Amniotic epithelial cell (primary cell): Measurements from ENCODE around the gene ITGA6.
A peak's percentile ranks its signal among the peaks of the same experiment; 100 is the strongest.

Source experiments
- DNase-seq: peaks from one replicate; pipeline ENCODE4 v3.0.0-alpha.2; 2010; ENCODE audit warnings: low read depth

The ITGA6 gene

GRCh38 chr2:172427256-172427989 is at the start of gene ITGA6:
Gene ITGA6, plus strand, starts transcription at chr2:172427586.
- DNase-seq = no peak

GRCh38 chr2:172380436-172381274 is 46.7 kb upstream of the ITGA6 start:
- DNase-seq = peak; percentile 11

GRCh38 chr2:172381275-172382027 is 45.9 kb upstream of the ITGA6 start:
- no peak for DNase-seq

DNA sequence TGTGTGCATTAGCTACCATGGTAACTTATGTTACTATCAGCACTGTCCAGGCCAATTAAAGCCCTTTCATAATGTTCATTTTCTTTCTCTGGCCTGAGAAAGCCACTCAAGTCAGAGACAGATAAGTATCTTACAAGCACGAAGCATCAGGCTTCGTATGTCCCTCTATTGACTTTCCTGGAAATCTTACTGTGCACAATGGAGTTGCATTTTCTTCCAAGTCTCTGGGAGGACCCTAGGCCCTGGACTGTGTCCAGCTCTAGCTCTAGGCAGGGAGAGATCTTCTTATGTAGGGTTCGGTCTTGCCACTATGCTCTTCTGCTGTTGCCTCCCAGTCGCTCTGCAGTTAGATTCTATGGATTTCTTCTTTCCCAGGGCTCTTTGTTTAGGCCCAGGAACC is 40.0 kb upstream of the ITGA6 start:
- DNase-seq = no peak

DNA sequence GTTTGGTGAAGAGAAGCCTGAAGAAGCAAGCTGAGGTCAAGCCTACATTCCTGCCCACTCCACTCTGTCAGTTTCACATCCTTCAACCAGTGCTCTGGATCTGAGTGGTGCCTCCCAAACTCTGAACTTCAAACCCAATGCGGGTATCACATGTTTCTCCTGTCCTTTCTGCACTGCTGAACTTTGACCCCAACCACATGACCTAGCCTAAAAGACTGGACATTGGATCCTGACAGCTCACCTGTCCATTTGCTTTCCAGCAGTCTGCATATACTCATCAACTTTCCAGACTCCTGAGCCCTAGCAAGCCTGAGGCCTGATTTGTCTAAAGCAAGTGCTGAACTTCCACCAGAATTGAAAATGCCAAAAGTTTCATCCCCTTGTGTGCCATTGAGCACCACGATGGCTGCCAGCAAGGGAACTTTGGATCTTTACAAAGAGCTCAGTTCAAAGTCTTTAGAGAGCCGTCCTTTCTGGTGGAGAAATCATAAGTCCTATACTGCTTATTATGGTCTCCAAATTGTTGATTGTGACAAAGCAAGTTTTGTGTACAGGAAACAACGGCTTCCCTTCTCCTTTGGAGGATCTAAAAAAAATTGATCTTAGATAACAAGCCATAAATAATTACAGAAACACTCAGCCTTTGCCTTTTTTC is 37.6 kb upstream of the ITGA6 start:
- DNase-seq = no peak

- DNase-seq = no peak
Measured at GRCh38 chr2:172394002-172394401, 33.4 kb upstream of the ITGA6 start.

DNA sequence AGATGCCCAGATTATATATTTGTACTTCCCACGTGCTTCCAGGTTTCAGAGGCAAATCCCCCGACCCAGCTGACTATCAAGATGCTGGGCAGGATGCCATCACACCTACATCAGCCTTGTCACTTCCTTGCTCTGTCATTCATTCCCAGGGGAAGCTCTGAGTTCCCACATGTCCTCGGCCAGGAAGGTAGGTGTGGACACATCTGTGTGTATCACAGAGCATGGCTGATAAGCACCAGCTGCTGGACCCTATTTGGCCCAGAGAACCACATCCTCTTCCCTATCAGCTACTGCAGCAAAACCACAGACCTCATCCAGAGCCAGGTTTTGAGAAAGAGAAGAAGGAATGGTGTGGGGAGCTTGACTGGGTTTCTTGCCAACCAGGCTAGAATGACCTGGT is 31.9 kb upstream of the ITGA6 start:
- peak; percentile 29 for DNase-seq

DNA sequence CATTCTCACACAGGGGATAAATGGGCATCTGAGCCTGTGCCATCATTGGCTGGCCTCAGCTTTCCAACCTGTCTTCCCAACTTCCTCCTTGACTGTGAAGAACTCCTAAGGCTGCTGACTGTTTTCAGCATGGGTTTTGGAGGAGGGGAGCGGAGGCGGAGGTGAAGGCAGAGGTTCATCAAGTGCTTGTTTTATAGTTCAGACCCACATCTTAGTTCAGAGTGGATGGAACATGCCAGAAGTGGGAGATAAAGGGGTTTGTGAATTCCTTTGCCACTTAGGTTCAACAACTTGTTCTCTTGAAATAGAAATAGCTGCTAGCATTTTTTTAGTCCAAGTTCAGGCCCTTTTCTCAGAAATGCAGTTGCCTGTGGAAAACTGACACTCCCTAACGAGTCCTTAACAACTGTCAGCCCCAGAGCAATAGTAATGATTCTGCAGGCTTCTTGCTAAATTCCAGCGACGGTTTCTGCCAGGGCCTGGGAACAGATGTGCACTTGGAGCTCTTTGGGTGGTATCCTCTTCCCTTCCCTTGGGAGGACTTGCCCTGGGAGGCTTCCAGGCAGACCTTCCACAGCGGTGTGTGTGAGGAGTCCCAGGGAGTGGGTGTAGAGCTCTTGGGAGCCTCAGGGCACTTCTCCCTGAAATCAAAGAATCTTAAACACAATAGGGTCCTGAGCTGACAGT is 30.1 kb upstream of the ITGA6 start:
- DNase-seq = no peak

GRCh38 chr2:172398440-172398839 is 28.9 kb upstream of the ITGA6 start:
- DNase-seq = no peak

GRCh38 chr2:172399765-172400164 is 27.6 kb upstream of the ITGA6 start:
- no peak for DNase-seq

GRCh38 chr2:172402198-172402597 is 25.2 kb upstream of the ITGA6 start:
- DNase-seq = no peak

GRCh38 chr2:172403402-172403801 is 24.0 kb upstream of the ITGA6 start:
- DNase-seq = no peak

DNA sequence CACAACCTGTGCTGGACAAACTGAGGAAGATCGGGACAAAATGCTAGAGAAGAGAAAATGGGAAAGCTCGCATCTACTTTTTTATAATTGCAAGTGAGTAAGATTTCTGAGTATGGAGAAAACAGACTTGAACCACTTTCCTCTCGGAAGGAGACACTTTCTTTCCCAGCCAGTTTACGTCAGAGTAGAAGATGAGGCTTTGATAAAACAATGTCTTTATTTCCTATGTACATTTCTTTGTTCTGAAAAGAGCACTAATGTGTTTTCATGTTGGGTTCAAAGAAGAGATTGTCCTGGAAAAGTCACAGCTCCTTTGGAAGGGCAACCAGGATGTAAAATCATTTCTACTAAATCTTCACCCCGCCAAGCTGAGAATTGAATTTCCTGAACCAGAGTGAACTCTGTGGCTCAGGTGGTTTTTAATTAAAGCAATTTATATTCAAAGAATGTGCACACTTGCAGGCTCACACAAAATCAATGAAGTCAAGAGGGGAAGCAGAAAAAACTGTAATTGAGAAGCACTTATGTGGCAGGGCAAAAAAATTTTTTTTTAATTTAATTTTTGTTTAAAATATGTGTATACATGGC is 23.4 kb upstream of the ITGA6 start:
- no peak for DNase-seq

DNA sequence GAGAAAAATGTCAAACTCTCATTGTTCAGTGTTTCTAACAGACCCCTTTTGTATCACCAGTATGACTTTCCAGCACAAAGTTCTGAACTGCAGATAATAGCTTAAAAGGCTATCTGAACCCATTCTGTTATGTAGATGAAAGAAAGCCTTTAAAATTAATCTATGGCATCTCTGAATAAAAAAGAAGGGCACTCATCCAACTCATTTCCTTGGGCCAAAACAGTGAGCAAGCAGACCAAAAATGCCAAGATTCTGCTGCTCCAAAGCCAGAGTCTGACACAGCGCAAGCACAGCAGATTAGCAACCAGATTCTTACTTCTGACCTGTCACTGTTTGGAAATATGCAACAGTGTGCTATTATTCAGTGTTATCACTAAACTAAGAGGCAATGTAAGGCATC is 22.6 kb upstream of the ITGA6 start:
- DNase-seq = peak; percentile 93

DNA sequence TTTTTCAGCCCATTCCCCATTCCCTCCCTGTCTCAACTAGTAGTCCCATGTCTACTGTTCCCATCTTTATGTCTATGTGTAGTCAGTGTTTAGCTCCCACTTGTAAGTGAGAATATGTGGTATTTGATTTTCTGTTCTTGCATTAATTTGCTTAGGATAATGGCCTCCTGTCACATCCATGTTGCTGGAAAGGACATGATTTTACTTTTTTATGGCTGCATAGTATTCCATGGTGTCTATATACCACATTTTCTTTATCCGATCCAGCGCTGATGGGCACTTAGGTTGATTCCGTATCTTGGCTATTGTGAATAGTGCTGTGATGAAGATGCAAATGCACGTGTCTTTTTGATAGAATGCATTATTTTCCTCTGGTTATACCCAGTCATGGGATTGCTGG is 21.7 kb upstream of the ITGA6 start:
- DNase-seq = no peak

DNA sequence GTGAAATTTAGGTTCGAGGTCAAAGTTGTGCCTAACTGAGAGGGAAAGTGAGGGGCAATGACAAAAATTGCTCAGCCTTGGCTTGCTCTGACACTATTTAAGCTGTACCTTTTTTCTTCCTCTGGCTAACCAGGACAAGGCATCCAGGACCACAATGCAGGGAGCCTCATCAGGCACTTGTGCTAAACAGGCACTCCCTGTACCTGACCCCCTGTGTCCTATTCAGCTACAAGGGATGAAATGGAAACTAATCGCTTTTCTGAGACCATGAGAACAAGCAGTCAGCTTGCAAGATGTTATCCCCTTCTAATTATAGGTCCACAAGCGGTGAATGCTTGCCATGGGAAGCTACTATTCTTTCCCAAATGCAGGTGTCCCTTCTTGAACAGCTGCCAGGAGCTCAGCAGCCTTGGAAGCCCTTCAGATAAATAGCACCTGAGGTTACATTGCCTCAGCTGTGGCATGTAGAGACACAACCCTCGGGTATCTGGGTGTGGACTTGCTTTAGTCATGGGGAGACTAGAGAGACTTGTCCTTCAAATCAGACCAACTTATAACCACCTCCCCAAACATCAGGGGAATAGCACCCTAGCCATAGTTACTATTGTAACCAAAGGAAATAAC is 19.1 kb upstream of the ITGA6 start:
- no peak for DNase-seq

GRCh38 chr2:172409042-172409441 is 18.3 kb upstream of the ITGA6 start:
- DNase-seq = no peak

- DNase-seq = no peak
Measured at GRCh38 chr2:172412984-172413492, 14.3 kb upstream of the ITGA6 start.

DNA sequence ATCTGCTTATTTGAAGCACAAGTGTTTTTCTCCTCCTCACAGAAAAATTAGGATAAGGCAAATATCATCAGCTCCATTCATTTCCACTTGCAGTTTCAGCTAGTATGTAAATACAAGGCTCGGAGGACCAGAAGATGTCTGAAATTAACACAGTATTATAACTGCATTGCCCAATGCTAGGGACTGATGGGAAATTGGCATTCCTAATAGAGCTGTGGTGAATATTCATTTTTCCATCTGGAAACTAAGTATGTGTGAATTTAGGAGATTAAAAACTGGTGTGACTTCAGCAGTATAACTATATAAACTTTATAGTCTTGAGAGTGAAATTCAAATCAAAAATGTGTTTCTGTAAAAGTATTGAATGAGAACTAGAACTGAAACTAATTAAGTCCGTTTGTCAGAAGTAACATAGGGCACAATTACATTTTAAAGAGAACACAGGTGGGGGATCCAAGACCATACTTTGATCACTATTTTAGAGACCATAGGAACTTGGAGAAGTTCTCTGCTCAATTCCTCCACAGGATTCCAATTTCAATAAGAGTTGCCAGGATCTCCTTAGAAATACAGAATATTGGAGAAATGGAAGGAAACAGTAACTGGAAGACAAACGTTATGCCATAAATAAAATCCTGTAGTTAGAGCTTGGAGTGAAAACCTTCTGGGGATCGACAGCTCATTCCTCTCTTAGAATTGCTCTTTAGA is 12.1 kb upstream of the ITGA6 start:
- DNase-seq = no peak

DNA sequence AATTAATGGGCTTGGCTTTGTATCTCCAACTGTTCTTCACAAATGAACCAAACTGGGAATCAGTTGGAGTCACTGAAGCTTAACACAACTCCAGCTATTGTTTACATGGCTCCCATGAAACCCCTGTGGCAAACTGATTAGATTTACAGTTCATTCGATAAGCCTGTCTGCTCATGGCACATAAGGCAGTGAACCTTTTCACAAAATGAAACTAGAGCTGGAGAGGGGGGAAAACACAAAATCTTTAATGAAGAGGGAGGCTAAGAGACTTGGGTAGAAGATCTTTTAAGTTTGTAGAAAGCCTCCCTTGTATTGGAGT is 11.6 kb upstream of the ITGA6 start:
- DNase-seq = no peak
